ENCODE results near the gene CCL4.

The CCL4 gene

DNA sequence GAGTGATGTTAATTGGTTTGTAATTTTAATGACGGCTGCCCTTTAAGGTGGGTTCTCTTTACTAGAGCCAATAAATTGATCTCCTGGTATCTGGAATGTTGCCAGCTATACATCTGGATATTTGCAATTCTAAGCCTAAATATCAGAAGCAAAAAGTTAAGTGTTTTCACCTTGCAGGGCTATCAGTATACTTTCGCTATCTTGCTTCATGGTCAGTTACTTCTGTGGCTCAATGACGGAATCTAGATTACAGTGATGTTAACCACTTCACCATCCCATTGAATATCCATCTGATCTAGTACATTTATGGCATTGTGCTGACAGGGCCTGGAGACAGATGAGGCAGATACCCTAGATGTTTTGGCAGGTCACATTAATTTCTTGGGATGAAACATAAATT, 28.3 kb downstream of the CCL4 start:
- in situ Hi-C loops (cut with MboI; ENCODE audit: low pct_unique_long_range_greater_than_20kb, low sequenced_read_pairs, unreplicated experiment) = no loop called here
- DNase-seq (ENCODE audit: low spot score) = peak; percentile 22
- TF ChIP-seq, protein P1, sequence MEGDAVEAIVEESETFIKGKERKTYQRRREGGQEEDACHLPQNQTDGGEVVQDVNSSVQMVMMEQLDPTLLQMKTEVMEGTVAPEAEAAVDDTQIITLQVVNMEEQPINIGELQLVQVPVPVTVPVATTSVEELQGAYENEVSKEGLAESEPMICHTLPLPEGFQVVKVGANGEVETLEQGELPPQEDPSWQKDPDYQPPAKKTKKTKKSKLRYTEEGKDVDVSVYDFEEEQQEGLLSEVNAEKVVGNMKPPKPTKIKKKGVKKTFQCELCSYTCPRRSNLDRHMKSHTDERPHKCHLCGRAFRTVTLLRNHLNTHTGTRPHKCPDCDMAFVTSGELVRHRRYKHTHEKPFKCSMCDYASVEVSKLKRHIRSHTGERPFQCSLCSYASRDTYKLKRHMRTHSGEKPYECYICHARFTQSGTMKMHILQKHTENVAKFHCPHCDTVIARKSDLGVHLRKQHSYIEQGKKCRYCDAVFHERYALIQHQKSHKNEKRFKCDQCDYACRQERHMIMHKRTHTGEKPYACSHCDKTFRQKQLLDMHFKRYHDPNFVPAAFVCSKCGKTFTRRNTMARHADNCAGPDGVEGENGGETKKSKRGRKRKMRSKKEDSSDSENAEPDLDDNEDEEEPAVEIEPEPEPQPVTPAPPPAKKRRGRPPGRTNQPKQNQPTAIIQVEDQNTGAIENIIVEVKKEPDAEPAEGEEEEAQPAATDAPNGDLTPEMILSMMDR (IDR thresholded peaks at IDR 0.05; ENCODE audit: extremely low read depth, insufficient read depth, missing control alignments) = no peak

DNA sequence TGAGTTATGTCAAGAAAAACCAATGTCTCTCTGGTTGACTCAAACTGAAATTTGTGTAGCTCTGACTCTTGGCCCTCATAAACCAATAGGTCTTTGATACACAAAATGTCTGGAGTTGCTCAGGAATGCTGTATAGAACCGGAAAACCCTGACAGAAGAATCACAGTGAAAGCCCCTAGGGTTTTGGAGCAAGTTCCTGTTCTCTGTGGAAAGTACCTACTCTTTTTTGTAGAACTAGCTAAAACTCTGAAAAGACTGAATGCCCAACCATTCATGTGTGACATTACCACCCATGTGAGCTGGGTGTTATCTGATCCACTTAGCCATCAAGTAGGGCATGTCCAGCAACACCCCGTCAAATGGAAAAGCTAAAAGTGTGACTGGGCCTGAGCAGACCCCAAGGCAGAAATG, 28.8 kb downstream of the CCL4 start:
- in situ Hi-C loops (cut with MboI; ENCODE audit: low pct_unique_long_range_greater_than_20kb, low sequenced_read_pairs, unreplicated experiment) = no loop called here
- peak; percentile 31 for DNase-seq (ENCODE audit: low spot score)
- TF ChIP-seq, protein P1 (IDR thresholded peaks at IDR 0.05; ENCODE audit: extremely low read depth, insufficient read depth, missing control alignments) = no peak

DNA sequence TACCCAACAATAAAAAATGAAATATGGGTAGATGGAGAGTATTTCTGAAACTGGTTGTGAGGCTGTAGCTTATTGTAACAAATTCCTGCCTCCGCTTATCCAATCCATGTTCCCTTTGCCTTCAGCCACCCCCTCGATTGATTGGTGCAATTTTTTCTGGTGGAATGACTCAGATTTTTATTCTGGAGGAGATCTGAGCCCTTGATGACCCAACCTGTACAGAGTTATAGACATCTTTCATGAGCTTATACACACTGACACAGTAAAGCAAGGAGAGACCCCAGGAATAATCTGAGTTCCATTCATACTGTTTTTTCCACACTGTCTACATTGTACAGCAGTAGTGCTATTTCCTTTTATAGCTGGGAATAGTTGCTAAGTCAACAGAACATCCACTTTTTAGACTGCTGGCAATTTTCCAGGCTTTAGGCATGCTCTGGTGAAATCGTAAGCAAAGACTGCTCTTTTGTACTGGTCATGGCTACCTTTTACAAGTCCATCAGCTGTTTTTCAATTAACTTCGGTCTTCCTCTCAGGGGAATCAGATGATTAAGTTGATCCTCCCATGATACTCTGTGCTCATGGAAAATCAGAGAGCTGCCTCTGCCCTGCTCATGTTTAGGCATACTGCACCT, 30.1 kb downstream of the CCL4 start:
- in situ Hi-C loops (cut with MboI; ENCODE audit: low pct_unique_long_range_greater_than_20kb, low sequenced_read_pairs, unreplicated experiment) = no loop called here
- TF ChIP-seq, protein P1 (IDR thresholded peaks at IDR 0.05; ENCODE audit: extremely low read depth, insufficient read depth, missing control alignments) = no peak
- DNase-seq (ENCODE audit: low spot score) = no peak

DNA sequence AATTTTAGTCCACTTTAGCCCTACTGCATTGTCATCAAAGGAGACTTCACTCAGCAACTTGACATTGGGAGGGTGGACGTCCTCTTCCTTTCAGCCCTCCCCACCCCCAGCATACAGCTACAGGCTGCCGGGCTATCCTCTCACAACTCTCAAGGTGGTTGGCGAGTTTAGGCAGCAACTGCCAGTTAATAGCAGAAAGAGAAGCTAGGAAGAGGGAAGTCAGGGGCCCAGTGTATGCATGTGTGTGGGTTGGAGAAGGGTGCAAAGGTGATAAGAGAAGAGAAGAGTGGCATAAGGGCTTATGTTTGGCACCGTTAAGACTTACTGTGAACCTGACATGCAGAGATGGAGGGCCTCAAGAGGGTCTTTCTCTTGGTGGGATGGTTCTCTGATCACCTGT, 31.8 kb downstream of the CCL4 start:
- in situ Hi-C loops (cut with MboI; ENCODE audit: low pct_unique_long_range_greater_than_20kb, low sequenced_read_pairs, unreplicated experiment) = no loop called here
- no peak for DNase-seq (ENCODE audit: low spot score)
- TF ChIP-seq, protein P1 (IDR thresholded peaks at IDR 0.05; ENCODE audit: extremely low read depth, insufficient read depth, missing control alignments) = no peak

DNA sequence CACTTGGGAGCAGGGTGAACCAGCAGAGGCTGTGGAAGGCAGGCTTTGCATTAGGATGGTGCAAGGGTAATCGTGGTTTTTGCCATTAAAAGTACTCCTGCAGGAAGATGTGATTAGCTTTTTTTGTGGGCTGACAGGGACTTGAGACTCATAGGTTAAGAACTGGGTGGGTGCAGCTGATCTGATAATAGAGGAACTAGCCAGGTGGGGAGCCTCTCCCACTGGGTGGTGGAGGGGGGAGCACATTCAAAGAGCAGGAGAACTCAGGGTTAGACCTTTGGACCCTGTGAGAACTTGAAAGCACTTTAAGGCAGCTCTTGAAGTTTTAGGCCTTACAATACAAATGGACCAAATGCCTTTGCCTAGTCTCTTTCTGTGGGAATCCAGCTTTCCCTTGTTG, 32.4 kb downstream of the CCL4 start:
- no peak for DNase-seq (ENCODE audit: low spot score)
- in situ Hi-C loops (cut with MboI; ENCODE audit: low pct_unique_long_range_greater_than_20kb, low sequenced_read_pairs, unreplicated experiment) = no loop called here
- TF ChIP-seq, protein P1 (IDR thresholded peaks at IDR 0.05; ENCODE audit: extremely low read depth, insufficient read depth, missing control alignments) = no peak

DNA sequence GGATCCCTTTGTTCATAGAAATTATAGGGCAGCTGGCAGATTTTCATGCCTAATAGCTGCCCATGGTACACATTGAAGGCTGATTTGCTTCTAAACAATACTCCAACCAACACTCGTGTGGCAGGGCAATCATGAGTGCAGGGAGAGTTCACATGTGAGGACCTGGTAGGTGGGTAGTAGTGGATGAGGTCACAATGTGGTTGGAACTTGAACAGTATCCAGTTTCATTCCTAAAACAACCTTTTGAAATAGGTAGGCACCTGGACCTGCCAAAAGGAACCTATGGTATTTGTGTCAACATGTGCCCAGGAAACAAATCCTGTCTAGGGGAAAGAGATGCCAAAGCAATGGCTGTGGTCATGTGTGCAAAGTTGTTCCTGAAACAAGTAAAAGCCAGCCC, 32.8 kb downstream of the CCL4 start:
- TF ChIP-seq, protein P1 (IDR thresholded peaks at IDR 0.05; ENCODE audit: extremely low read depth, insufficient read depth, missing control alignments) = no peak
- in situ Hi-C loops (cut with MboI; ENCODE audit: low pct_unique_long_range_greater_than_20kb, low sequenced_read_pairs, unreplicated experiment) = no loop called here
- no peak for DNase-seq (ENCODE audit: low spot score)
